NCI-H2081 treated with DMSO at 0.1 percent for 48 hours (cell line): ENCODE measurements around the gene DNAJB9.
"Not testable (repeated sequence)": the region's sequence is repeated elsewhere in the genome, so short reads cannot be mapped to it uniquely, and the experiment has no call there.

Experiments
- DNase-seq: peaks from one replicate; lab custom pipeline; 2025; lab: John Stamatoyannopoulos, UW

The DNAJB9 gene

DNA sequence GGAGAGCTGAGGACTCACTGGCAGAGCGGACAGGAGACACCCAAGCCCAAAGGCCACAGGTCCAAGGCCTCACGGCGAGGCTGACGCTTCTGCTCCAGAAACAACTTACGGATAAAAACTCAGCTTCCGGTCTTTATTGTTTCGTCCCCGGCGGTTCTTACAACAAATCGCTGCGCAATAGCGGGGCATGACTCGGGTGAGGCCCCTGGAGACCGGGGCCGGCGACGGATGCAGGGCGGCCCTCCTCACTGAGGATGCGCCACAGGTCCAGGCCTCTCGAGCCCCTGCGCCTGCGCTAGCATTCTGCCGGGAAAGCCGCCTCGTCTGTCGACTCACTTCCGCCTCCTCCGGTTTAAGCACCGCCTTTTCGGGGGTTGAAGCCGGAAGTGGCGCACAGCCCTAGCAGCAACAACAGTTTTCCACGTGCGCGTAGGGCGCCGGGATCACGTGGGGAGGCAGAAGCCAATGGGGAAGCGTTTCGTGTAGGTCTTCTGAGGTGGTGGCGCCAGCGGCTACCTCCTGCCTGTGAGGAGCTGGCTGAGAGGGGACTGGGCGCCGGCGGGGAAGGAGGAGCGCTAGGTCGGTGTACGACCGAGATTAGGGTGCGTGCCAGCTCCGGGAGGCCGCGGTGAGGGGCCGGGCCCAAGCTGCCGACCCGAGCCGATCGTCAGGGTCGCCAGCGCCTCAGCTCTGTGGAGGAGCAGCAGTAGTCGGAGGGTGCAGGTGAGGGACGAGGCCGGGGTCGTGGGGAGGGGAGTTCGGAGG lies at the start of gene DNAJB9, which contains the start of gene THAP5:
DNAJB9 (plus strand) TSS at position 494 of the 765 bp plus-strand sequence. CDS start 1,853 bp downstream, outside the sequence.
THAP5 (minus strand) TSS at position 326 of the 765 bp plus-strand sequence; CDS start at position 189, 137 bp downstream.
- peak; percentile 98 for DNase-seq

GRCh38 chr7:108522780-108523179 lies 46.9 kb upstream of the DNAJB9 start:
- DNase-seq, result no peak

DNA sequence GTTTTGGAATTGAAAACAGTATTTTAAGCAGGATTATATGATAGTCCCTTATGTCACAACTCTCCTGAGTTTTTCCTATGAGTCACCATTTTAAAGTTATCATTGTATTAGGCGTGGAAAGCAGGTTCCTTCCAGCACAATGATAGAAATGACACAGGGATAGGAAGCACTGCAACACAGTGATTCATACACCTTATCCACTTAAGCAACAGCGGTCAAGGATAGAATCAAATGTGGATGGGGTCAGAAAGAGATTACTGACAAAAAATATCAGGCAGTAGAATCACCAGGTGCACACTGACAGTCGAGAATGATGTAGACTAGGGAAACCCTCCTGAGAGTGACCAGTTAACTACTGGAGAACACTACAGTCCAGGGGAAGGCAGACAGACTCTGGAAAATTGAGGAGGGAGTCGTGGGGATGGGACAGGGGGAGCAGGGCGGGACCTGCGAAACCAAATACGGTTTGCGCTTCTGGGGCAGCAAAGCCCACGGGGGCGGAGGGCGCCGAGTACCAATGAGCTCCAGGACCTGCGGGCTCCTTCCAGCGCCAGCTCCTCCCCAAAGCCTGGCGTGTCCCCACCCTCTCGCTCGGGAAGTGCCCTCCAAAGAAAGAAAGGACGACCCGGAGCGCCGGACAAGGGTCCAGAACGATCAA lies 44.2 kb upstream of the DNAJB9 start:
- DNase-seq, result peak; percentile 85

- peak; percentile 98 for DNase-seq
Measured at GRCh38 chr7:108525985-108526767, 43.5 kb upstream of the DNAJB9 start, which contains the start of gene PNPLA8. Gene PNPLA8, minus strand, starts transcription at chr7:108526135. Its CDS starts 10,644 bp downstream, at chr7:108515491.

DNA sequence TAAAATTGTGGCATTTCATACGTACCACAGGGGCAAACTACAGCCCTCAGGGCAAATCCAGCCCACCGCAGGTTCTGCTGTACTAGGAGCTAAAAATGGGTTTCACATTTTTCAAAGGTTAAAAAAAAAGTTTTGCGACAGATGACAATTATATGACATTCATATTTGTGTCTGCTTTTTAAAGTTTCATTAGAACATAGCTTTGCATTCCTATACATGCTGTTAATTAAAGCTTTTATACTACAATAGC lies 43.0 kb upstream of the DNAJB9 start:
- no peak for DNase-seq

DNA sequence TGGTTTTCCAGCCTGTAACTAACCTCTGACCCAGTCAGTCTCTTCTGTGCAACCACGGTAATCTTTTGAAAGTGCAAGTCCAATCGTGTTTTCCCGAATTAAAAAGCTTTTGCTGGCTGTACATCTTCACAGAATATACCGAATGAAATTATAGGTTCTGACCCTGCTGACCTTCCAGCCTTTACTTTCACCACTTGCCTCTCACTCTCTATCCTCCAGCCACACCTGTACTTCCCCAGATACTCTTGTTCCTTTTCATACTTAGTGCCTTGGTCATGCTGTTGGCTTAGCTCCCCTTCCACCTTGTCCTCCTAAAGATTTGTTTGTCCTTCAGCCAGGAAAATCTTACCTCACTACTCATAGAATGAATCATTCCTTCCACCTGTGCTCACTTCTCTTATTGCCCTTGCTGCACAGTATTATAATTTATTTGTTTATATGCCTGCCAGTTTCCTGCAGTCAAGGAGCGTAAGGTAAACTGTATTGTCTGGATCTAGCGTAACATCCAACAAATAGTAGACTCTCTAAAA lies 41.4 kb upstream of the DNAJB9 start:
- no peak for DNase-seq

- DNase-seq, result no peak
Measured at GRCh38 chr7:108529341-108529740, 40.3 kb upstream of the DNAJB9 start.

GRCh38 chr7:108533712-108534111 lies 36.0 kb upstream of the DNAJB9 start:
- no peak for DNase-seq

GRCh38 chr7:108535257-108535656 lies 34.4 kb upstream of the DNAJB9 start:
- DNase-seq, result no peak

DNA sequence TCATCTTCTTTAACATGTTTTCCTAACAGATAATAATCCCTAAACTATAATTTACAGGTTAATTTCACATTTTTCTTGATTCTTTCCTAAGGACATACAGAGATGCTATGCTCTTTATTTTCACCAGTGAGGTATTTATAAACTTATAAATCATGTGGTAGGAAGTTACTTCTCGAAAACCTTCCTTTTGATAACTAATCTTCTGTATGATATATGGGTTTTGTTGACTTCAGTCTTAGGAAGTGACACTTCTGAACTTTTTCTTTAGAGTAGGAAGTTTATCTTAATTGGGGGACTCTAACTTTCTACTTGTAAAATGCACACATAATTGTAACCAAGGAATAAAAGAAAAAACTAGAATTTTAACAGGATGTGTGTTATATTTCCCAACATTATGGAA lies 33.9 kb upstream of the DNAJB9 start:
- DNase-seq, result no peak

GRCh38 chr7:108537229-108537628 lies 32.4 kb upstream of the DNAJB9 start:
- no peak for DNase-seq

GRCh38 chr7:108538236-108538635 lies 31.4 kb upstream of the DNAJB9 start:
- DNase-seq, result not testable (repeated sequence)

DNA sequence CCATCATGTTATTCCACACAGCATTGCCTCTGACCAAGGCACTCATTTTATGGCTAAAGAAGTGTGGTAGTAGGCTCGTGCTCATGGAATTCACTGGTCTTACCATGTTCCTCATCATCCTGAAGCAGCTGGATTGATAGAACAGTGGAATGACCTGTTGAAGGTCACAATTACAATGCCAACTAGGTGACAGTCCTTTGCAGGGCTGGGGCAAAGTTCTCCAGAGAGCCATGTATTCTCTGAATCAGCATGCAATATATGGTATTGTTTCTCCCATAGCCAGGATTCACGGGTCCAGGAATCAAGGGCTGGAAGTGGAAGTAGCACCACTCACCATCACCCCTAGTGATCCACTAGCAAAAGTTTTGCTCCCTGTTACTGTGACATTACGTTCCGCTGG lies 31.0 kb upstream of the DNAJB9 start:
- not testable (repeated sequence) for DNase-seq

- DNase-seq, result no peak
Measured at GRCh38 chr7:108541478-108541877, 28.2 kb upstream of the DNAJB9 start.

DNA sequence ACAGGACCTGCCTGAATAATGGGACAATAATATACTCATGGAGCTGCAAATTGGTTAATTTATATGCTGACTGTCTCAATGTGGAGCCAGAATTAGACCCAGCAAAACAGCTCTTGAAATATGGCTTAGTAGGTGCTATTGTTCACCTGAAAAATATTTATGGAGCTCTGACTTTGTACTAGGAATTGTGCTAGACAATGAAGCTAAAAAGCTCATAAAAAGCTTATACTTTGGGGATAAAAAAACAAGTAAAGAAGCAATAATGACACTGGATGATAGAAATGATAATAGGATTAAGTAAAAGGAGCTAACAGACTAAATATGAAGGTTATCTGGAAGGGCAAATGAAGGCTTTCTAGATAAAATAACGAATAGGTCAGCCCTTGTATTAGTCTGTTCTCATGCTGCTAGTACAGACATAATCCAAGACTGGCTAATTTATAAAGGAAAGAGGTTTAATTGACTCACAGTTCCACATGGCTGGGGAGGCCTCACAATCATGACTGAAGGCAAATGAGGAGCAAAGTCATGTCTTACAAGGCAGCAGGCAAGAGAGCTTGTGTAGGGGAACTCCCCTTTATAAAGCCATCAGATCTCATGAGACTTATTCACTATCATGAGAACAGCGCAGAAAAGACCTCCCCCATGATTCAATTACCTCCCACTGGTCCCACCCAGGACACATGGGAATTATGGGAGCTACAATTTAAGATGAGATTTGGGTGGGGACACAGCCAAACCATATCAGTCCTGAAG lies 21.4 kb upstream of the DNAJB9 start:
- DNase-seq, result not testable (repeated sequence)

DNA sequence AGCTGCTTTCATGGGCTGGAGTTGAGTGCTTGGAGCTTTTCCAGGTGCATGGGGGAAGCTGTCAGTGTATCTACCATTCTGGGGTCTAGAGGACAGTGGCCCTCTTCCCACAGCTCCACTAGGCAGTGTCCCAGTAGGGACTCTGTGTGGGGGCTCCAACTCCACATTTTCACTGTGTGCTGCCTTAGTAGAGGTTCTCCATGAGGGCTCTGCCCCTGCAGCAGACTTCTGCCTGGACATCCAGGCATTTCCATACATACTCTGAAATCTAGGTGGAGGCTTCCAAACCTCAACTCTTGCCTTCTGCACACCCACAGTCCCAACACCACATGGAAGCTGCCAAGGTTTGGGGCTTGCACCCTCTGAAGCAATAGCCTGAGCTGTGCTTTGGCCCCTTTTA lies 13.0 kb upstream of the DNAJB9 start:
- DNase-seq, result not testable (repeated sequence)

DNA sequence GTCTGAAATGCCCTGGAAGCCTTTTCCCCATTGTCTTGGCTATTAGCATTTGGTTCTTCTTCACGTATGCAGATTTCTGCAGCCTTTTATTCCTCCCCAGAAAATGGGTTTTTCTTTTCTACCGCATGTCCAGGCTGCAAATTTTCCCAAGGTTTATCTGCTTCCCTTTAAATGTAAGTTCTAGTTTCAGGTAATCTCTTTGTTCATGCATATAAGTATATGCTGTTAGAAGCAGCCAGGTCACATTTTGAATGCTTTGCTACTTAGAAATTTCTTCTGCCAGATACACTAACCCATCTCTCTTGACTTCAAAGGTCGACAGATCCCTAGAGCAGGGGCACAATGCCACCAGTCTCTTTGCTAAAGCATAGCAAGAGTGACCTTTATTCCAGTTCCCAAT lies 12.5 kb upstream of the DNAJB9 start:
- no peak for DNase-seq

GRCh38 chr7:108557617-108558016 lies 12.1 kb upstream of the DNAJB9 start:
- DNase-seq, result no peak

- DNase-seq, result no peak
Measured at GRCh38 chr7:108559253-108559652, 10.4 kb upstream of the DNAJB9 start.

DNA sequence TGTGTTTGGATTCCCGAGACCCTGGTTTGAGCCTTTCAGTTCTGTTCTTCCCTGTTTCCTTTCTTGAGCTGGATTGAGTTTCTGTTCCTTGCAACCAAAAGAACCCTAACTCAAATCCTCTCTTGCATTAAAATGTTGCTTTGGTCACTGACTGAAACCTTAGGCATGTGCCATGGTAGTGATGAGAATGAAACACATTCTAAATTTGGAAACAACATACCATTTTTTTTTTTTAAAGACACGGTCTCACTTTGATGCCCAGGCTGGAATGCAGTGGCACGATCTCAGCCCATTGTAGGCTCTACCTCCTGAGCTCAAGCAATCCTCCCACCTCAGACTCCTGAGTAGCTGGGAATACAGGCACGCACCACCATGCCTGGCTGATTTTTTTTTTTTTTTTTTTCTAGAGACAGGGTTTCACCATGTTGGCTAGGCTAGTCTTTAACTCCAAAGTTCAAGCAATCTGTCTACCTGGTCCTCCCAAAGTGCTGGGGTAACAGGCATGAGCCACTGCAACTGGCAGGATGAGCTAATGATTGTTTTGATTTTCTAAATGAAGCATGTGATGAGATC lies 8.5 kb upstream of the DNAJB9 start:
- DNase-seq, result no peak

- no peak for DNase-seq
Measured at GRCh38 chr7:108565987-108566386, 3.7 kb upstream of the DNAJB9 start.
